ENCODE measurements around the gene SPRR1B.

GRCh38 chr1:152982076-152982475 lies 48.9 kb upstream of the SPRR1B start:
- no peak for TF ChIP-seq ZNF354B (CRISPR knock-in tag; IDR thresholded peaks at IDR 0.05)
- no peak for TF ChIP-seq HMGN3 (IDR thresholded peaks at IDR 0.05; ENCODE audit: borderline replicate concordance, extremely low read depth, insufficient read length, low read depth, low read length)
- no peak for TF ChIP-seq NR2F6 (CRISPR knock-in tag; IDR thresholded peaks at IDR 0.05)
- no peak for TF ChIP-seq POLR2A (conservative IDR thresholded peaks at IDR 0.05)
- TF ChIP-seq NBN (IDR thresholded peaks at IDR 0.05; ENCODE audit: low read depth) = no peak
- no peak for TF ChIP-seq ZNF77 (CRISPR knock-in tag; IDR thresholded peaks at IDR 0.05)
- TF ChIP-seq SMAD1 (IDR thresholded peaks at IDR 0.05; ENCODE audit: low read depth, low read length, partially characterized antibody) = no peak
- no peak for TF ChIP-seq NFIC (IDR thresholded peaks at IDR 0.05)
- no peak for TF ChIP-seq EP300 (IDR thresholded peaks at IDR 0.05; ENCODE audit: low read length)
- TF ChIP-seq CUX1 (CRISPR knock-in tag; IDR thresholded peaks at IDR 0.05) = no peak
- no peak for TF ChIP-seq CC2D1A (IDR thresholded peaks at IDR 0.05)
- TF ChIP-seq ELK1 (CRISPR knock-in tag; IDR thresholded peaks at IDR 0.05) = no peak
